Measurements from ENCODE around the gene ZNF19.

- no peak for TF ChIP-seq CTCF (IDR thresholded peaks at IDR 0.05; ENCODE audit: low read depth, low read length)
- no peak for TF ChIP-seq POLR2A (IDR thresholded peaks at IDR 0.05; ENCODE audit: extremely low read depth, insufficient read length)
These were observed 49.6 kb downstream of the ZNF19 start for GRCh38 chr16:71439523-71439922.
